Mucosa of stomach (tissue), 1 donor: ENCODE data around the gene COL27A1.
"Not testable (repeated sequence)": the region's sequence is repeated elsewhere in the genome, so short reads cannot be mapped to it uniquely, and the experiment has no call there.

Experiments
- H3K27me3 ChIP-seq: one replicate; pipeline ENCODE4 v1.7.0; 2013; ENCODE audit warnings: mild to moderate bottlenecking, low read length; ENCODE audit not compliant: control insufficient read depth, insufficient read depth
- H3K36me3 ChIP-seq: one replicate; pipeline ENCODE4 v1.7.0; 2013; ENCODE audit warnings: low read length; ENCODE audit not compliant: control insufficient read depth, insufficient read depth
- H3K4me1 ChIP-seq: one replicate; pipeline ENCODE4 v1.7.0; 2013; ENCODE audit warnings: mild to moderate bottlenecking, low read length; ENCODE audit not compliant: control insufficient read depth, insufficient read depth
- H3K4me3 ChIP-seq: one replicate; pipeline ENCODE4 v1.7.0; 2013; ENCODE audit warnings: low read length
- H3K9ac ChIP-seq: one replicate; pipeline ENCODE4 v1.7.0; 2013; ENCODE audit warnings: mild to moderate bottlenecking, low read length, moderate library complexity
- H3K9me3 ChIP-seq: one replicate; pipeline ENCODE4 v1.7.0; 2013; ENCODE audit warnings: mild to moderate bottlenecking, low read length, moderate library complexity; ENCODE audit not compliant: control insufficient read depth
- donor health status: Pancreatic carcinoma.

The COL27A1 gene

GRCh38 chr9:114316605-114317230, 161.4 kb downstream of the COL27A1 start:
- H3K4me1 ChIP-seq, result peaks cover 8% of the 10 kb centered on the region
- no peaks in the 10 kb centered on the region for H3K27me3 ChIP-seq
- H3K4me3 ChIP-seq, result no peak overlapping the region
- no peak overlapping the region for H3K9ac ChIP-seq
- no peaks in the 10 kb centered on the region for H3K9me3 ChIP-seq
- no peaks in the 10 kb centered on the region for H3K36me3 ChIP-seq

DNA sequence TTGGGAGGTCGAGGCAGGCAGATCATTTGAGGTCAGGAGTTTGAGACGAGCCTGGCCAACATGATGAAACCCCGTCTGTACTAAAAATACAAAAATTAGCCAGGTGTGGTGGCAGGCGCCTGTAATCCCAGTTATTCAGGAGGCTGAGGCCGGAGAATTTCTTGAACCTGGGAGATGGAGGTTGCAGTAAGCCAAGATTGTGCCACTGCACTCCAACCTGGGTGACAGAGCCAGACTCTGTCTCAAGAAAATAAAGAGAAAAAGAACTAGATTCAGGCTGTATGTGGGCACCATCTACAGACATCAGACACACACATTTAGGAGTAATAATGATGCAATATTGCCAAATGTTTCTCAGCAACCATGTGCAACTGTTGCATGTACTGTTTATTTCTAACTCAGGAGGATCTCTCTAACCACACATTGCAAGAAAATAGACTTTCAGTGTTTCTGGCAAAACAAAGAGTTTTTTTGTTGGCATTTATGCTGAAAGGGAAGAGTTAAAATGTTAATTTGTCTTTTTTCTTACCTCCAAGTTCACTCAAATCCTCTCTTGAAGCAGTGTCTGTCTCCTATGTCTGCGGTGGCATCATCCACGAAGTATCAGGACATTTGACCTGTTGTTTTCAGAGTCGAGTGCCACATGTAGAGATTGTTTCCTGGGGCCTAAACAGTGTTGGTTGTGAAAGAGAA, 162.5 kb downstream of the COL27A1 start:
- Histone ChIP-seq H3K9me3 (no peaks in the 10 kb centered on the region), H3K4me3 (no peak overlapping the region), H3K27me3 (no peaks in the 10 kb centered on the region), H3K9ac (no peak overlapping the region), H3K4me1 (peaks cover 8% of the 10 kb centered on the region), H3K36me3 (no peaks in the 10 kb centered on the region)

DNA sequence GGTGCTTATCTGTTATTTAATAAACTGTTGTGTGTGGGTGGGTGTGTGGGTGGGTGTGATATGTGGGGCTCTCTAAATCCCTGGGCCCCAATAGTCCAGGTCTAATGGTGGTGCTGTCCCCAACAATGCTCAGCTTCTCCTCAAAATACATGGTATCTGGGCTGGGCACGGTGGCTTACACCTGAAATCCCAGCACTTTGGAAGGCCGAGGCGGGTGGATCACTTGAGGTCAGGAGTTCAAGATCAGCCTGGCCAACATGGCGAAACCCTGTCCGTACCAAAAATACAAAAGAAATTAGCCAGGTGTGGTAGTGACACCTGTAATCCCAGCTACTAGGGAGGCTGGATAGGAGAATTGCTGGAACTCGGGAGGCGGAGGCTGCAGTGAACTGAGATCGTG, 163.1 kb downstream of the COL27A1 start:
- Histone ChIP-seq H3K27me3 (no peaks in the 10 kb centered on the region), H3K4me3 (no peak overlapping the region), H3K4me1 (peaks cover 8% of the 10 kb centered on the region), H3K36me3 (no peaks in the 10 kb centered on the region), H3K9me3 (no peaks in the 10 kb centered on the region), H3K9ac (no peak overlapping the region)

GRCh38 chr9:114319147-114319546, 163.8 kb downstream of the COL27A1 start:
- Histone ChIP-seq H3K4me3 (no peak overlapping the region), H3K9ac (no peak overlapping the region), H3K27me3 (no peaks in the 10 kb centered on the region), H3K9me3 (no peaks in the 10 kb centered on the region), H3K4me1 (peaks cover 8% of the 10 kb centered on the region), H3K36me3 (no peaks in the 10 kb centered on the region)

GRCh38 chr9:114320710-114321109, 165.4 kb downstream of the COL27A1 start:
- H3K9me3 ChIP-seq, H3K36me3 ChIP-seq, H3K27me3 ChIP-seq, H3K4me1 ChIP-seq, H3K4me3 ChIP-seq, H3K9ac ChIP-seq: not testable (repeated sequence)

- Histone ChIP-seq H3K9me3 (no peaks in the 10 kb centered on the region), H3K9ac (no peak overlapping the region), H3K4me1 (no peaks in the 10 kb centered on the region), H3K36me3 (no peaks in the 10 kb centered on the region), H3K4me3 (no peak overlapping the region), H3K27me3 (no peaks in the 10 kb centered on the region)
These were observed 166.4 kb downstream of the COL27A1 start for GRCh38 chr9:114321759-114322158.

GRCh38 chr9:114322160-114322818, 167.0 kb downstream of the COL27A1 start:
- H3K27me3 ChIP-seq, H3K36me3 ChIP-seq, H3K9ac ChIP-seq, H3K4me1 ChIP-seq, H3K4me3 ChIP-seq, H3K9me3 ChIP-seq: not testable (repeated sequence)

GRCh38 chr9:114322831-114323531, 167.6 kb downstream of the COL27A1 start, which contains the start of gene ORM1:
Gene ORM1, plus strand, starts transcription at chr9:114323098. Its CDS starts 36 bp downstream, at chr9:114323134.
- not testable (repeated sequence) for H3K9me3 ChIP-seq, H3K4me3 ChIP-seq, H3K36me3 ChIP-seq, H3K9ac ChIP-seq, H3K4me1 ChIP-seq, H3K27me3 ChIP-seq

- H3K9me3 ChIP-seq, H3K9ac ChIP-seq: not testable (repeated sequence)
These were observed 168.5 kb downstream of the COL27A1 start for GRCh38 chr9:114323849-114324248.

DNA sequence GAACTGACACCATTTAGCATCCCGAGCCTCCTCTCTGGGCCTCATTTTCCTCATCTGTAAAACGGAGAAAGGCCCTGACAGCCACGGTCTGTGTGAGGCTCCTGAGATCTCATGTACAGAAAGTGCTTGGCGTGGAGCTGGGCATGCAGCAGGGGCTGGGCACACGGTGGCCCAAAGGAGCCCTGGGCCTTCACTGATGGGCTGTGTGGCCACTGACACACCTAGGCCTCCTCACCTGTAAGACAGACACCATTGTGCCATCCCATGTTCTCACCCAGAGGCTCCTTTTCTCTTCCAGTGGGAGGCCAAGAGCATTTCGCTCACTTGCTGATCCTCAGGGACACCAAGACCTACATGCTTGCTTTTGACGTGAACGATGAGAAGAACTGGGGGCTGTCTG, 169.2 kb downstream of the COL27A1 start:
- peaks cover 20% of the 10 kb centered on the region for H3K4me1 ChIP-seq
- no peaks in the 10 kb centered on the region for H3K36me3 ChIP-seq
- H3K9ac ChIP-seq, result no peak overlapping the region
- no peak overlapping the region for H3K4me3 ChIP-seq
- no peaks in the 10 kb centered on the region for H3K9me3 ChIP-seq
- H3K27me3 ChIP-seq, result no peaks in the 10 kb centered on the region

More at GRCh38 chr9:114323849-114324248, 168.5 kb downstream of the COL27A1 start:
- not testable (repeated sequence) for H3K4me3 ChIP-seq, H3K36me3 ChIP-seq, H3K27me3 ChIP-seq
- peaks cover 14% of the 10 kb centered on the region for H3K4me1 ChIP-seq

- H3K4me3 ChIP-seq, H3K27me3 ChIP-seq, H3K9ac ChIP-seq, H3K36me3 ChIP-seq, H3K9me3 ChIP-seq: not testable (repeated sequence)
- H3K4me1 ChIP-seq, result peaks cover 20% of the 10 kb centered on the region
These were observed 169.6 kb downstream of the COL27A1 start for GRCh38 chr9:114324965-114325364.

DNA sequence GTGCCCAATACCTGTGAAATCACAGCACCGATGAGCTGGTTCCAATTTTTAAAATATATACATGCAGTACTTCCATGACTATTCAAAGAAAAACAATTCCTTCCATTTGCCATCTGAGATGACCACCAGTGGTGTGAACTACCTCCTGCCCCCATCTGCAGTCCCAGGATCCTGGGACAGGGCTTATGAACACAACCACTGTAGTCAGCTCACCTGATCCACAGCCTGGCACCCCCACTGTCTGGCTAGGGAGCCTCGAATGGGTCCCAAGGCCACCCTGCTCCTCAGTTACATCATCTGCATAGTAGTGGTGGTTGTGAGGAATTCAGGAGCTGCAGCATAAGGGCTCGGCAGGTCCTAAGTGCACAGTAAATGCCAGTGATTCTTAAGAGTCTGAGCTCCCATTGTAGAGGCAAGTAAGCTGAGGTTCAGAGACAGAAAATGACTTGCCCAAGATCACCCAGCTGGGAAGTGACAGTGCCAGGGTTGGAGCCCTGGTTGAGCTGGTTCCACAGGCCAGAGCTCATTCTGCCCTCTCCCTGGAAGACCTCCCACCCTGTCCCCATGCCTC, 170.4 kb downstream of the COL27A1 start:
- not testable (repeated sequence) for H3K9me3 ChIP-seq, H3K4me3 ChIP-seq, H3K36me3 ChIP-seq, H3K27me3 ChIP-seq, H3K9ac ChIP-seq
- peaks cover 20% of the 10 kb centered on the region for H3K4me1 ChIP-seq
